B cell (primary cell): ENCODE results near the gene LMBRD1. TPM values are rescaled to one million over a fixed set of nuclear protein-coding genes. Genes with fewer than 3 reads are reported as not detected.

Experiments
- ATAC-seq: fragments of 200-7000 bp; cut with Tn5 transposase; one replicate; pipeline ENCODE4 v1.10.0; 2021; ENCODE audit warnings: low read depth, mild to moderate bottlenecking, moderate number of reproducible peaks, moderate library complexity
- CTCF ChIA-PET: fragments of 350-600 bp; sonication (Branson Sonifier 250); formaldehyde crosslinking; loops from one replicate; lab custom pipeline; 2021; ENCODE audit warnings: antibody characterized with exemption, inconsistent platforms; lab: Charles Lee
- POLR2A ChIA-PET: fragments of 350-600 bp; sonication (Branson Sonifier 250); formaldehyde crosslinking; loops from one replicate; lab custom pipeline; 2021; ENCODE audit warnings: antibody characterized with exemption; lab: Charles Lee
- DNase-seq: peaks from one replicate; pipeline ENCODE4 v3.0.0; 2013
- H2AFZ ChIP-seq: 2 replicates; pipeline ENCODE4 v1.6.1; 2012; ENCODE audit warnings: mild to moderate bottlenecking, low read depth, low read length; ENCODE audit not compliant: insufficient read depth, poor library complexity, severe bottlenecking
- H3K27ac ChIP-seq, 2 donors: 1 replicate in 1 of 2; 2 replicates in 1 of 2; pipeline ENCODE4 v1.5.1; 2012 to 2013; ENCODE audit warnings: low read length in 2 of 2, mild to moderate bottlenecking in 2 of 2, moderate library complexity in 1 of 2
- H3K27me3 ChIP-seq, 4 experiments: fragments of 200-600 bp in 1 of 4; sonication (generic) in 1 of 4; replicated peaks in 1 of 4; 1 replicate in 2 of 4; 2 replicates in 2 of 4; pipeline versions ENCODE4 v1.6.1 to v1.7.0; 2013 to 2016; ENCODE audit warnings: low read length in 3 of 4, mild to moderate bottlenecking in 2 of 4, mixed read lengths in 1 of 4, moderate library complexity in 1 of 4; ENCODE audit not compliant: insufficient read depth in 4 of 4, control insufficient read depth in 3 of 4; ENCODE audit errors: control extremely low read depth in 1 of 4
- H3K36me3 ChIP-seq, 2 experiments: replicated peaks in 1 of 2; 1 replicate in 1 of 2; 2 replicates in 1 of 2; pipeline versions ENCODE4 v1.6.1 to v1.7.1; 2013; ENCODE audit warnings: low read length in 1 of 2; ENCODE audit not compliant: insufficient read depth in 2 of 2, control insufficient read depth in 1 of 2; ENCODE audit errors: control extremely low read depth in 1 of 2, extremely low read depth in 1 of 2
- H3K4me1 ChIP-seq, 2 donors: fragments of 200-600 bp in 1 of 2; sonication (generic) in 1 of 2; 1 replicate in 1 of 2; 2 replicates in 1 of 2; pipeline versions ENCODE4 v1.5.1 to v1.6.1; 2013 to 2017; ENCODE audit warnings: low read length in 2 of 2; ENCODE audit not compliant: control insufficient read depth in 2 of 2, insufficient read depth in 2 of 2
- H3K4me2 ChIP-seq: replicated peaks from 2 replicates; pipeline ENCODE3; 2012; ENCODE audit warnings: mild to moderate bottlenecking, low read depth, low read length; ENCODE audit not compliant: poor library complexity, severe bottlenecking
- H3K4me3 ChIP-seq, 5 experiments: fragments of 200-600 bp in 1 of 5; sonication (generic) in 1 of 5; 1 replicate in 3 of 5; 2 replicates in 2 of 5; pipeline versions ENCODE4 v1.5.1 to v1.7.0; 2011 to 2016; ENCODE audit warnings: low read length in 4 of 5, mild to moderate bottlenecking in 4 of 5, low read depth in 2 of 5, control low read depth in 1 of 5, moderate library complexity in 1 of 5; ENCODE audit not compliant: insufficient read depth in 1 of 5; ENCODE audit errors: control extremely low read depth in 1 of 5, extremely low read depth in 1 of 5
- H3K79me2 ChIP-seq: fragments of 200-600 bp; sonication (generic); one replicate; pipeline ENCODE4 v1.6.0; 2016; ENCODE audit warnings: low read length; ENCODE audit not compliant: control insufficient read depth, insufficient read depth
- H3K9ac ChIP-seq: fragments of 200-600 bp; sonication (generic); 2 replicates; pipeline ENCODE4 v1.6.1; 2017; ENCODE audit warnings: mild to moderate bottlenecking, low read length, moderate library complexity
- H3K9me3 ChIP-seq, 3 donors: one replicate each; pipeline versions ENCODE4 v1.6.1 to v1.7.1; 2013; ENCODE audit warnings: low read length in 2 of 3; ENCODE audit not compliant: control insufficient read depth in 2 of 3, insufficient read depth in 1 of 3; ENCODE audit errors: control extremely low read depth in 1 of 3
- H4K20me1 ChIP-seq: 2 replicates; pipeline ENCODE4 v1.6.0; 2012; ENCODE audit warnings: mild to moderate bottlenecking, low read length; ENCODE audit not compliant: insufficient read depth, control insufficient read depth, poor library complexity, severe bottlenecking
- H3K27ac Mint-ChIP-seq: one replicate; pipeline ENCODE4 v1.8.0; 2021; ENCODE audit warnings: mixed read lengths
- H3K27me3 Mint-ChIP-seq: one replicate; pipeline ENCODE4 v1.8.0; 2021; ENCODE audit warnings: mixed read lengths
- H3K4me1 Mint-ChIP-seq: one replicate; pipeline ENCODE4 v1.8.0; 2021; ENCODE audit warnings: mixed read lengths
- H3K4me3 Mint-ChIP-seq: one replicate; pipeline ENCODE4 v1.8.0; 2021; ENCODE audit warnings: mixed read lengths
- H3K9me3 Mint-ChIP-seq: one replicate; pipeline ENCODE4 v1.8.0; 2022; ENCODE audit warnings: mixed read lengths; ENCODE audit not compliant: insufficient read depth
- EZH2 ChIP-seq: IDR thresholded peaks from 2 replicates; pipeline ENCODE4 v1.6.1; 2012; ENCODE audit warnings: borderline replicate concordance, low read depth, mild to moderate bottlenecking, moderate library complexity, low read length; ENCODE audit not compliant: insufficient read depth, poor library complexity, severe bottlenecking
- WGBS: methylation state at CpG from one replicate; pipeline ENCODE4 v1.1.5; 2013; ENCODE audit warnings: missing lambda C conversion rate; ENCODE audit not compliant: insufficient coverage; 5-methylcytosine and 5-hydroxymethylcytosine counted together
- intact Hi-C: fragments of 100-400 bp; cut with micrococcal nuclease; formaldehyde crosslinking; loops from one replicate; pipeline ENCODE4 v1.10.0; 2022
- polyA plus RNA-seq: library from polyadenylated mRNA; depleted of rRNA; stranded (reverse); fragments of >200 nt; gene quantifications from 2 replicates; pipeline ENCODE4 v1.2.3, GENCODE V29; 2012
- total RNA-seq, 2 donors: library from RNA; stranded (reverse); fragments of 120-200 nt in 1 of 2; gene quantifications; 1 replicate in 1 of 2; 2 replicates in 1 of 2; pipeline versions ENCODE4 v1.2.3 to v1.2.4, GENCODE V29; 2013 to 2022
- TF ChIP-seq, protein P1 (sequence below): fragments of 200-600 bp; IDR thresholded peaks from one replicate; pipeline ENCODE4 v1.8.0; 2022; ENCODE audit warnings: antibody characterized with exemption, mild to moderate bottlenecking

Gene LMBRD1
- total and polyA plus RNA-seq, 2 donors (not counting 1 experiment from before 2014, with no cell fraction given), result 33.7 to 99.0 TPM

DNA sequence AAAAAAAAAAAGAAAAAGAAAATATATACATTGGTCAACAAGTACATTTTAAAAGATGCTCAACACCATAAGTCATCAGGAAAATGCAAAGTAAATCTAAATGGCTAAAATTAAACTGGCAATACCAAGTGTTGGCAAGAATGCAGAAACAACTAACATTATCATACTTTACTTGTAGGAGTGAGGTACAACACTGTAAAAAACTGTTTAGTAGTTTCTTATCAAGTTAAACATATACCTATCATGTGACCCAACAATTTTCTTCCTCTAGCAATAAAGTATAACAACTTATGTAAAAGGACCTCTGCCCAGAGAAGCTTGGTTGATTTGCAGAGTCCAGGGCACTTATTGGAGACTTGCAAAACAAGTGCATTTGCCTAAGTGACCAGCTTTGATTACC lies 40.4 kb downstream of the LMBRD1 start:
- Histone ChIP-seq H2AFZ (no peak overlapping the region), H3K27me3 (no peaks in the 10 kb centered on the region), H3K9me3 (peaks cover 0 to 8% (median 2%) of the 10 kb centered on the region in 3 donors), H3K36me3 (peaks cover 7 to 8% of the 10 kb centered on the region in 2 experiments), H3K9ac (no peak overlapping the region), H3K4me2 (no peak overlapping the region), H3K79me2 (peaks cover 78% of the 10 kb centered on the region), H3K4me3 (no peak overlapping the region), H4K20me1 (peaks cover 52% of the 10 kb centered on the region), H3K4me1 (peaks cover 7 to 8% of the 10 kb centered on the region in 2 donors), H3K27ac (no peak overlapping the region)
- ChIA-PET CTCF (interaction anchor here (0.9 kb wide), 1 partner anchor 25 kb away, joined by 3 read pairs; no protein-coding TSS in a partner anchor), POLR2A (interaction anchor here (0.7 kb wide), 1 partner anchor 40 kb away, joined by 5 read pairs; no protein-coding TSS in a partner anchor)
- Mint-ChIP-seq H3K27me3 (no peaks in the 10 kb centered on the region), H3K9me3 (peaks cover 8% of the 10 kb centered on the region), H3K4me1 (peaks cover 46% of the 10 kb centered on the region), H3K4me3 (no peak overlapping the region), H3K27ac (peak overlapping the region; percentile 26)
- ATAC-seq (no peak), DNase-seq (no peak)
- no peak for TF ChIP-seq EZH2
- TF ChIP-seq, protein P1, sequence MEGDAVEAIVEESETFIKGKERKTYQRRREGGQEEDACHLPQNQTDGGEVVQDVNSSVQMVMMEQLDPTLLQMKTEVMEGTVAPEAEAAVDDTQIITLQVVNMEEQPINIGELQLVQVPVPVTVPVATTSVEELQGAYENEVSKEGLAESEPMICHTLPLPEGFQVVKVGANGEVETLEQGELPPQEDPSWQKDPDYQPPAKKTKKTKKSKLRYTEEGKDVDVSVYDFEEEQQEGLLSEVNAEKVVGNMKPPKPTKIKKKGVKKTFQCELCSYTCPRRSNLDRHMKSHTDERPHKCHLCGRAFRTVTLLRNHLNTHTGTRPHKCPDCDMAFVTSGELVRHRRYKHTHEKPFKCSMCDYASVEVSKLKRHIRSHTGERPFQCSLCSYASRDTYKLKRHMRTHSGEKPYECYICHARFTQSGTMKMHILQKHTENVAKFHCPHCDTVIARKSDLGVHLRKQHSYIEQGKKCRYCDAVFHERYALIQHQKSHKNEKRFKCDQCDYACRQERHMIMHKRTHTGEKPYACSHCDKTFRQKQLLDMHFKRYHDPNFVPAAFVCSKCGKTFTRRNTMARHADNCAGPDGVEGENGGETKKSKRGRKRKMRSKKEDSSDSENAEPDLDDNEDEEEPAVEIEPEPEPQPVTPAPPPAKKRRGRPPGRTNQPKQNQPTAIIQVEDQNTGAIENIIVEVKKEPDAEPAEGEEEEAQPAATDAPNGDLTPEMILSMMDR, result no peak
- intact Hi-C loops, result no loop called here

DNA sequence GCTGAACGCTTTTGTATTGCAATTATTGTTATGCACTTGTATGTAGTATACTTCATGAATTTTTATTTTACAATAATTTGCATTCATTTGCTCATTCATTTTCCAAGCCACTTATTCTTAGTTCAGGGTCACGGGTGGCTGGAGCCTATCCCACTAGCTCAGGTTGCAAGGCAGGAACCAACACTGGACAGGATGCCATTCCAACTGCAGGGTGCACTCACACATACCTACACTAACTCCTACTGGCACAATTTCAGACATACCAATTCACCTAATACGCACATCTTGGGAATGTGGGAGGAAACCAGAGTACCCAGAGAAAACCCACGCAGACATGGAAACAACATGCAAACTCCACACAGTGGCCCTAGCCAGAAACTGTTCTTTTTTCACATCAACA lies 61.8 kb downstream of the LMBRD1 start:
- Mint-ChIP-seq H3K4me1 (peaks cover 16% of the 10 kb centered on the region), H3K27me3 (no peaks in the 10 kb centered on the region), H3K9me3 (no peaks in the 10 kb centered on the region), H3K4me3 (no peak overlapping the region), H3K27ac (peak overlapping the region; percentile 32)
- TF ChIP-seq, protein P1, result no peak
- TF ChIP-seq EZH2, result no peak
- Histone ChIP-seq H3K27me3 (no peaks in the 10 kb centered on the region), H4K20me1 (peaks cover 12% of the 10 kb centered on the region), H3K36me3 (peaks cover under 1 to 54% of the 10 kb centered on the region in 2 experiments), H2AFZ (no peak overlapping the region), H3K4me1 (no peaks in the 10 kb centered on the region), H3K79me2 (peaks cover 5% of the 10 kb centered on the region), H3K9me3 (no peaks in the 10 kb centered on the region), H3K27ac (no peak overlapping the region), H3K4me2 (no peak overlapping the region), H3K4me3 (no peak overlapping the region), H3K9ac (no peak overlapping the region)
- POLR2A ChIA-PET, result no interaction called here
- DNase-seq (no peak), ATAC-seq (no peak)
- intact Hi-C loops, result loop anchor here (5.0 to 10.0 kb wide), 2 partner anchors 38 to 130 kb away; partner anchors contain the start of gene COL19A1
- CTCF ChIA-PET, result interaction anchor here (0.7 to 6.2 kb wide), 5 partner anchors 9 to 373 kb away, joined by 3 to 43 read pairs (median 5); no protein-coding TSS in a partner anchor
- WGBS, result 100% methylated on average over 2 of the region's 4 CpGs
